Gastroesophageal sphincter (tissue), 4 donors: Measurements from ENCODE around the gene CSPG5. TPM values are rescaled to one million over a fixed set of nuclear protein-coding genes. Genes with fewer than 3 reads are reported as not detected.

Source experiments
- ATAC-seq: fragments of 150-250 bp; one replicate; pipeline ENCODE4 v1.9.1; 2016; ENCODE audit warnings: mild to moderate bottlenecking, moderate library complexity
- H3K27ac ChIP-seq, 4 donors: fragments of 200-600 bp; sonication (generic) in 3 of 4; 1 replicate in 3 of 4; 2 replicates in 1 of 4; pipeline ENCODE4 v1.5.1; 2016 to 2019
- H3K27me3 ChIP-seq: fragments of 200-600 bp; sonication (generic); one replicate; pipeline ENCODE4 v1.5.1; 2019
- H3K36me3 ChIP-seq, 2 donors: fragments of 200-600 bp; sonication (generic); one replicate each; pipeline ENCODE4 v1.5.1; 2019; ENCODE audit warnings: control low read depth in 1 of 2
- H3K4me1 ChIP-seq, 3 donors: fragments of 200-600 bp; sonication (generic); 1 replicate in 2 of 3; 2 replicates in 1 of 3; pipeline ENCODE4 v1.5.1; 2016 to 2019; ENCODE audit warnings: control low read depth in 2 of 3
- H3K4me3 ChIP-seq, 2 donors: fragments of 200-600 bp; sonication (generic); one replicate each; pipeline ENCODE4 v1.5.1; 2019; ENCODE audit warnings: mild to moderate bottlenecking in 1 of 2, moderate library complexity in 1 of 2
- H3K9me3 ChIP-seq, 3 donors: fragments of 200-600 bp; sonication (generic); one replicate each; pipeline ENCODE4 v1.5.1; 2017 to 2019; ENCODE audit warnings: control low read depth in 2 of 3
- CTCF ChIP-seq, 4 experiments: fragments of 200-600 bp in 2 of 4; fragments of 450-650 bp in 2 of 4; sonication (generic) in 1 of 4; IDR thresholded peaks; one replicate each; pipeline ENCODE4 v1.5.1; 2017 to 2019; ENCODE audit warnings: antibody characterized with exemption in 4 of 4, mild to moderate bottlenecking in 2 of 4, moderate library complexity in 2 of 4
- EP300 ChIP-seq: sonication (generic); formaldehyde crosslinking; IDR thresholded peaks from one replicate; pipeline ENCODE4 v1.6.1; 2017; ENCODE audit warnings: antibody characterized with exemption, mild to moderate bottlenecking
- POLR2A ChIP-seq, 2 donors: fragments of 450-650 bp; IDR thresholded peaks; one replicate each; pipeline ENCODE4 v1.6.1; 2017; ENCODE audit warnings: antibody characterized with exemption in 2 of 2, mild to moderate bottlenecking in 2 of 2, moderate library complexity in 1 of 2
- POLR2AphosphoS5 ChIP-seq: sonication (generic); formaldehyde crosslinking; IDR thresholded peaks from one replicate; pipeline ENCODE4 v1.6.1; 2017; ENCODE audit warnings: antibody characterized with exemption
- WGBS, 2 donors: methylation state at CpG; one replicate each; pipeline ENCODE4 v1.1.5; 2018; ENCODE audit warnings: low coverage in 1 of 2; 5-methylcytosine and 5-hydroxymethylcytosine counted together
- total RNA-seq, 4 donors: library from RNA; depleted of rRNA; stranded (reverse); fragments of >200 nt; gene quantifications; one replicate each; pipeline ENCODE4 v1.1.0, GENCODE V29; 2016

CSPG5 gene
- total RNA-seq, 4 donors from 2014 or later, result 0.27 to 1.0 (median 0.30) TPM; not detected in 1

DNA sequence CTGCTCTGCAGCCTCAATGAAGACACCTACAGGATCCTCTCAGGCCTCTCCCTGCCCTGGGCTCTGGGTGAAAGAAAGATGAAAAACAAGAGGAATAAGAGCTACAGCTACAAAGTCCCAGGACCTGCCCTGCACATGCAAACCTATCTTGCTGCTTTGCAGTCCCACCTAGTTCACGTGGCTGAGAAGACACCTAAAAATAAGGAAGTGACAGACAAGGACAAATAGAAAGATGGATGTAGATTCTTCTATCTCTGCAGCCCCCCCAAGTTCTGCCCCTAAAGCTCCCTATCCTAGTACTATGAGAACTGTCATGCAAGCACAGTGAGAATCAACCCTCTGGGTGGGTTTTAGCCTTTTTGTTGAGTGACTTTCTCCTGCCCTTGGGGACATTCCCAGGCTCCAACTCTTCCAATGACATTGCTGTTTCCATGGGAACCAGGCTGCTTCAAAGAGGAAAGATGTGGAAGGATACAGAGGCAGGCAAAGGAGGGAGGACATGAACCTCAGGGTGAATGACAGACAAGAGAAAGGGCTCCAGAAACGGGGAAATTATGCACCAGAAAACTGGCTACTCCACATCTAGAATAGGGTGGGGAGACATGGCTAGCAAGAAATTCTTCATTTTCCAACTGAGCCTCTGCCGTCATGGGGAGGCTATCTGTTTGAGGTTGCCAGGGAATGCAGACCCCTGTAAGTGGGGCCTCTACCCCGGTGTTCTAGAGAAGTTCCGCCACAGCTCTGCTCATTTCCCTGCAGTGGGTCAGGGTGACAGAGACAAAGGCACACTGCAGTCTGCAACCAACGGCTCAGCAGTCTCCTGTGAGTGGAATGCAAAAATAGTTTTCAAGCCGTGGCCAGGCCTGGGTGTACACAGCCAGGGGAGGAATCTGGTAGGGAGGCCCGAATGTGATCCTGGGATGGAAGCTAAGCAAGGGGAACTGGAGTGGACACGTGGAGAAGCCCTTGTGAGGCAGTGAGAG lies 5.2 kb downstream of the CSPG5 start:
- no peak overlapping the region for H3K27ac ChIP-seq
- ATAC-seq, result no peak
- WGBS, 2 donors, result 56 to 82% methylated on average over 3 to 5 of the region's 9 CpGs

GRCh38 chr3:47571391-47572175 lies 7.1 kb downstream of the CSPG5 start:
- Histone ChIP-seq H3K36me3 (no peaks in the 10 kb centered on the region), H3K4me3 (no peak overlapping the region), H3K4me1 (no peaks in the 10 kb centered on the region), H3K27me3 (no peaks in the 10 kb centered on the region), H3K9me3 (no peaks in the 10 kb centered on the region), H3K27ac (no peak overlapping the region)
- WGBS, 2 donors, result 65 to 83% methylated on average over 2 to 3 of the region's 10 CpGs
- TF ChIP-seq EP300 (no peak), CTCF (IDR thresholded peaks at IDR 0.05) (no peak), POLR2AphosphoS5 (no peak), POLR2A (IDR thresholded peaks at IDR 0.05) (no peak)
- no peak for ATAC-seq

More for the DNA sequence above, 5.2 kb downstream of the CSPG5 start:
- H3K4me3 ChIP-seq, result no peak overlapping the region
- peaks cover 6% of the 10 kb centered on the region for H3K27me3 ChIP-seq
- H3K4me1 ChIP-seq, result peaks cover 0 to 14% (median 7%) of the 10 kb centered on the region in 3 donors
- TF ChIP-seq POLR2AphosphoS5, result no peak
- no peak for TF ChIP-seq POLR2A (IDR thresholded peaks at IDR 0.05)
- TF ChIP-seq EP300, result no peak
- no peak for TF ChIP-seq CTCF (IDR thresholded peaks at IDR 0.05)
- H3K36me3 ChIP-seq, result no peaks in the 10 kb centered on the region
- H3K9me3 ChIP-seq, result no peaks in the 10 kb centered on the region

DNA sequence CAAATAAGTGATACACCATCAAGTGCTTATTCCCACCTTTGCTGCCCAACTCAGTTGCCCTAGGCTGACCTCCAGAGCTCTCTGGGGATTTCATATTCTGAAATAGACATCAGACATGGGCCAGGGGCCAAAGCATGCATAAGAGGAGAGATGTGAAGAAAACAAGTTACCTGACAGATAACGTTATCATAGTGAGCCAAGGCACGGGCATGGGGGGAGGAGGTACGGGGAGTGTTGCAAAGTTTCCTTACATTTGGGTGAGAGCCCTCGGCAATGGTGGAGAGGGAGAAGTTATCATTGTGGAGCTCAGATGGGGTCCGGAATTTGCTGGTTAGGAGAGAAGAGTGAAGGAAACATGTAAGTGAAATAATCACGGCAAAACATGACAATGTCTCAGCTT lies 9.8 kb downstream of the CSPG5 start:
- no peaks in the 10 kb centered on the region for H3K27me3 ChIP-seq
- no peak overlapping the region for H3K27ac ChIP-seq
- no peaks in the 10 kb centered on the region for H3K9me3 ChIP-seq
- TF ChIP-seq CTCF (IDR thresholded peaks at IDR 0.05) (no peak), POLR2A (IDR thresholded peaks at IDR 0.05) (no peak), POLR2AphosphoS5 (no peak), EP300 (no peak)
- ATAC-seq, result no peak
- H3K4me1 ChIP-seq, result no peaks in the 10 kb centered on the region
- 88 to 97% methylated on average over 5 to 6 of the region's 6 CpGs for WGBS, 2 donors
- no peak overlapping the region for H3K4me3 ChIP-seq
- H3K36me3 ChIP-seq, result no peaks in the 10 kb centered on the region

- H3K9me3 ChIP-seq, result no peaks in the 10 kb centered on the region
- no peaks in the 10 kb centered on the region for H3K36me3 ChIP-seq
- no peak for TF ChIP-seq CTCF (IDR thresholded peaks at IDR 0.05)
- no peak for TF ChIP-seq POLR2A (IDR thresholded peaks at IDR 0.05)
- no peak for TF ChIP-seq EP300
- no peak for TF ChIP-seq POLR2AphosphoS5
- no peak overlapping the region for H3K27ac ChIP-seq
- no peaks in the 10 kb centered on the region for H3K27me3 ChIP-seq
- no peak for ATAC-seq
- H3K4me3 ChIP-seq, result no peak overlapping the region
- no peaks in the 10 kb centered on the region for H3K4me1 ChIP-seq
- WGBS, 2 donors, result 69 to 90% methylated on average over 2 of the region's 4 CpGs
These were observed 11.5 kb downstream of the CSPG5 start for GRCh38 chr3:47567149-47567548.
